IPS-NIHi11 (cell line): ENCODE measurements around the gene USP3.

Experiments
- DNase-seq: peaks from one replicate; pipeline ENCODE4 v3.0.0; 2012; ENCODE audit warnings: mixed read lengths, low spot score

The USP3 gene

GRCh38 chr15:63544258-63545026 lies 40.0 kb downstream of the USP3 start:
- DNase-seq = no peak

- no peak for DNase-seq
Measured at GRCh38 chr15:63545520-63545919, 41.1 kb downstream of the USP3 start.

- DNase-seq = no peak
Measured at GRCh38 chr15:63551400-63551799, 47.0 kb downstream of the USP3 start.

- DNase-seq = peak; percentile 23
Measured at GRCh38 chr15:63553388-63553791, 49.0 kb downstream of the USP3 start.

GRCh38 chr15:63554337-63554927 lies 50.0 kb downstream of the USP3 start:
- no peak for DNase-seq

- DNase-seq = no peak
Measured at GRCh38 chr15:63555507-63555906, 51.1 kb downstream of the USP3 start.

GRCh38 chr15:63556246-63556645 lies 51.9 kb downstream of the USP3 start:
- DNase-seq = no peak

GRCh38 chr15:63556736-63557135 lies 52.3 kb downstream of the USP3 start:
- DNase-seq = no peak

GRCh38 chr15:63559753-63560152 lies 55.4 kb downstream of the USP3 start:
- peak; percentile 37 for DNase-seq

GRCh38 chr15:63560741-63561448 lies 56.5 kb downstream of the USP3 start:
- peak; percentile 21 for DNase-seq

- DNase-seq = no peak
Measured at GRCh38 chr15:63564093-63564492, 59.7 kb downstream of the USP3 start.

- DNase-seq = no peak
Measured at GRCh38 chr15:63565536-63566186, 61.3 kb downstream of the USP3 start.

- DNase-seq = no peak
Measured at GRCh38 chr15:63572749-63573464, 68.5 kb downstream of the USP3 start.

- no peak for DNase-seq
Measured at GRCh38 chr15:63573533-63573932, 69.1 kb downstream of the USP3 start.

GRCh38 chr15:63575312-63575711 lies 70.9 kb downstream of the USP3 start:
- DNase-seq = no peak

- no peak for DNase-seq
Measured at GRCh38 chr15:63576441-63576840, 72.0 kb downstream of the USP3 start.

GRCh38 chr15:63582179-63582578 lies 77.8 kb downstream of the USP3 start:
- no peak for DNase-seq

- no peak for DNase-seq
Measured at GRCh38 chr15:63582718-63583426, 78.5 kb downstream of the USP3 start.

GRCh38 chr15:63586790-63587189 lies 82.4 kb downstream of the USP3 start:
- DNase-seq = no peak

- no peak for DNase-seq
Measured at GRCh38 chr15:63587527-63587926, 83.1 kb downstream of the USP3 start.

GRCh38 chr15:63588826-63589225 lies 84.4 kb downstream of the USP3 start:
- no peak for DNase-seq
